ENCODE data around the gene SRSF1.

DNA sequence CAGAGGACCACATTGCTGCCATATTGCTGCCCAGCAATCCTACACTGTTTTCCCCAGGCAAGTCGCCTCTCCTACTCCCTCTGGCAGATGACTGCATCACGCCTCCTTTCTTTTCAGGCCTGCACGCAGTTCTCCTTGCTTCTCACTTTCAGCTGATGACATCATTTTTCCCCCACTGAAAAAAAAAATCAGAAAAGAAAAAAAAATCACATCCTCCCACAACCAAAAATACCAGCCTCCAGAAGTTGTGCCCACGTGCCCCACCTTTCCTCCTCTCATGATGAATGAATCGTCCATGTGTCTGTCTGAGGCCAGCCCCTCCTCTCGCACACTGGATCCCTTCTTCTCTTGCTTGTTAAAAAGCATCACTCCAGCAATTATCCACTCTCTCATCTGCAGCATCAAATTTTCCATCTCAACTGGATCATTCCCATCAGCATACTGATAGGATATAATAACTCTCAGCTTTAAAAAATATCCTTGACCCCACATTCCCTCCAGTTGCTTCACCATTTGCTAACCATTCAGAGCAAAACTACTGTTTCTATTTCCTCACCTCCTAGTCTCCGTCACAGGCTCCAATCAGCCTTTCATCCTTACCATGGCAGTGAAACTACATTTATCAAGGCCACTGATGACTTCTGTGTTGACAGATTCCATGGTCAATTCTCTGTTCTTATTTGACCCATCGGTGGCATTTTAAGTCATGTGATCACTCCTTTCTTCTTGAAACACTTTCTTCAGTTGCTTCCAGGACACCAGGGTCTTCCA lies 46.1 kb upstream of the SRSF1 start:
- TF ChIP-seq, protein P1, sequence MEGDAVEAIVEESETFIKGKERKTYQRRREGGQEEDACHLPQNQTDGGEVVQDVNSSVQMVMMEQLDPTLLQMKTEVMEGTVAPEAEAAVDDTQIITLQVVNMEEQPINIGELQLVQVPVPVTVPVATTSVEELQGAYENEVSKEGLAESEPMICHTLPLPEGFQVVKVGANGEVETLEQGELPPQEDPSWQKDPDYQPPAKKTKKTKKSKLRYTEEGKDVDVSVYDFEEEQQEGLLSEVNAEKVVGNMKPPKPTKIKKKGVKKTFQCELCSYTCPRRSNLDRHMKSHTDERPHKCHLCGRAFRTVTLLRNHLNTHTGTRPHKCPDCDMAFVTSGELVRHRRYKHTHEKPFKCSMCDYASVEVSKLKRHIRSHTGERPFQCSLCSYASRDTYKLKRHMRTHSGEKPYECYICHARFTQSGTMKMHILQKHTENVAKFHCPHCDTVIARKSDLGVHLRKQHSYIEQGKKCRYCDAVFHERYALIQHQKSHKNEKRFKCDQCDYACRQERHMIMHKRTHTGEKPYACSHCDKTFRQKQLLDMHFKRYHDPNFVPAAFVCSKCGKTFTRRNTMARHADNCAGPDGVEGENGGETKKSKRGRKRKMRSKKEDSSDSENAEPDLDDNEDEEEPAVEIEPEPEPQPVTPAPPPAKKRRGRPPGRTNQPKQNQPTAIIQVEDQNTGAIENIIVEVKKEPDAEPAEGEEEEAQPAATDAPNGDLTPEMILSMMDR (IDR thresholded peaks at IDR 0.05): no peak
- no peak for TF ChIP-seq POLR2A (IDR thresholded peaks at IDR 0.05)
